GM12872 (cell line): Measurements from ENCODE around the gene KIAA0825.

Experiments
- CTCF ChIP-seq: IDR thresholded peaks from 3 replicates; pipeline ENCODE4 v1.5.1; 2011; ENCODE audit warnings: low read depth, mild to moderate bottlenecking, low read length, moderate library complexity; ENCODE audit not compliant: insufficient read depth

KIAA0825 gene

GRCh38 chr5:94218374-94218773, 400.0 kb downstream of the KIAA0825 start:
- TF ChIP-seq CTCF, result no peak

GRCh38 chr5:94217745-94218144, 400.7 kb downstream of the KIAA0825 start:
- no peak for TF ChIP-seq CTCF

GRCh38 chr5:94217216-94217615, 401.2 kb downstream of the KIAA0825 start:
- no peak for TF ChIP-seq CTCF

GRCh38 chr5:94212476-94212875, 405.9 kb downstream of the KIAA0825 start:
- no peak for TF ChIP-seq CTCF

- no peak for TF ChIP-seq CTCF
These were observed 408.5 kb downstream of the KIAA0825 start for GRCh38 chr5:94209774-94210355.

GRCh38 chr5:94209272-94209671, 409.1 kb downstream of the KIAA0825 start:
- no peak for TF ChIP-seq CTCF

GRCh38 chr5:94199566-94199965, 418.8 kb downstream of the KIAA0825 start:
- no peak for TF ChIP-seq CTCF
